ENCODE data around the gene TUBB8B.
"Not testable (repeated sequence)": the region's sequence is repeated elsewhere in the genome, so short reads cannot be mapped to it uniquely, and the experiment has no call there.

The TUBB8B gene

DNA sequence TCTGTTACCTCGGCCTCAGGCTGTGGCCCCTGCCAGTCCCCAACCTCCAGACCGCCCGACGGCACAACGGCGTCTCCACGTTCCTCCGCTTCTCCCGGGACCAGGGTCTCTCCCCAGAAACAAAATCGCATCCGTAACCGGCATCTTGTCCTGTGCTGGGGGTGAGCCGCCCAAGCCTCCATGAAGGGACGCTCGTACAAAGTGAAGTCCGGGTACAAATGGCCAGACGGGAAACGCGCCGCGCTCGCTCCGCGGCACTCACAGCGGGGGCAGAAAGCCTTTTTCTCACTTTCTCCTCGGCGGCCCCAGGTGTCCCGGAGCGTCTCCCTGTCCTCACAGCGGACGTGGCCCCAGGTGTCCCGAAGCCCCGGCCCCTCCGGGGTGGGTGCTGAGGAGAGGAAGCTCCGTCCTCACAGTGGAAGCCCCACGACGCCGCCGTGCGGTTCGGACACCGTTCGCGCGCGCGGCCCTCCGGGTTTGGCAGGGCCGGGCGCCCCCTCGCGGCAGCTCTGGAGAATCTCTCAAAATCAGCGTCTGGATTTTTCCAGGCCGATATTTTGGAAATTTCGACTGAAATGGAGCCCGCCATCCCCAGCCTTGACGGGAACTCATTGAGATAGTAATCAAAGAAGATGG lies 26.2 kb upstream of the TUBB8B start:
- DNase-seq, result peak; percentile 42
- not testable (repeated sequence) for H3K36me3 ChIP-seq; H3K9me3 ChIP-seq; H3K27me3 ChIP-seq; H3K4me1 ChIP-seq; H3K4me3 ChIP-seq (ENCODE audit: low read depth, low read length)
- TF ChIP-seq, protein P1, sequence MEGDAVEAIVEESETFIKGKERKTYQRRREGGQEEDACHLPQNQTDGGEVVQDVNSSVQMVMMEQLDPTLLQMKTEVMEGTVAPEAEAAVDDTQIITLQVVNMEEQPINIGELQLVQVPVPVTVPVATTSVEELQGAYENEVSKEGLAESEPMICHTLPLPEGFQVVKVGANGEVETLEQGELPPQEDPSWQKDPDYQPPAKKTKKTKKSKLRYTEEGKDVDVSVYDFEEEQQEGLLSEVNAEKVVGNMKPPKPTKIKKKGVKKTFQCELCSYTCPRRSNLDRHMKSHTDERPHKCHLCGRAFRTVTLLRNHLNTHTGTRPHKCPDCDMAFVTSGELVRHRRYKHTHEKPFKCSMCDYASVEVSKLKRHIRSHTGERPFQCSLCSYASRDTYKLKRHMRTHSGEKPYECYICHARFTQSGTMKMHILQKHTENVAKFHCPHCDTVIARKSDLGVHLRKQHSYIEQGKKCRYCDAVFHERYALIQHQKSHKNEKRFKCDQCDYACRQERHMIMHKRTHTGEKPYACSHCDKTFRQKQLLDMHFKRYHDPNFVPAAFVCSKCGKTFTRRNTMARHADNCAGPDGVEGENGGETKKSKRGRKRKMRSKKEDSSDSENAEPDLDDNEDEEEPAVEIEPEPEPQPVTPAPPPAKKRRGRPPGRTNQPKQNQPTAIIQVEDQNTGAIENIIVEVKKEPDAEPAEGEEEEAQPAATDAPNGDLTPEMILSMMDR (IDR thresholded peaks at IDR 0.05; ENCODE audit: low read depth, low read length), result peak; percentile 30

DNA sequence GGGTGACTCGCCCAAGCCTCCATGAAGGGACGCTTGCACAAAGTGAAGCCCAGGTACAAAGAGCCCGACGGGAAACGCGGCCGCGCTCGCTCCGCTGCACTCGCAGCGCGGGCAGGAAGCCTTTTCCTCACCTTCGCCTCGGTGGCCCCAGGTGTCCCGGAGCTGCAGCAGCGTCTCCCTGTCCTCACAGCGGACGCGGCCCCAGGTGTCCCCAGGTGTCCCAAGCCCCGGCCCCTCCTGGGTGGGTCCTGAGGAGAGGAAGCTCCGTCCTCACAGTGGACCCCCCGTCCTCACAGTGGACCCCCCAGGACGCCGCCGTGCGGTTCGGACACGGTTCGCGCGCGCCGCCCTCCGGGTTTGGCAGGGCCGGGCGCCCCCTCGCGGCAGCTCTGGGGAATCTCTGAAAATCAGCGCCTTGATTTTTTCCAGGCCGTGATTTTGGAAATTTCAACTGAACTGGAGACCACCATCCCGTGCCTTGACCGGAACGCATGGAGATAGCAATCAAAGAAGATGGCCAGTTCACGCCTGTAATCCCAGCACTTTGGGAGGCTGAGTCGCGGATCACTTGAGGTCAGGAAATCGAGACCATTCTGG lies 23.9 kb upstream of the TUBB8B start:
- not testable (repeated sequence) for DNase-seq; H3K27me3 ChIP-seq; H3K36me3 ChIP-seq; H3K4me1 ChIP-seq; H3K9me3 ChIP-seq; H3K4me3 ChIP-seq (ENCODE audit: low read depth, low read length)
- TF ChIP-seq, protein P1 (IDR thresholded peaks at IDR 0.05; ENCODE audit: low read depth, low read length), result 0 out of 2 replicates have a peak, but pooled peaks have one; percentile 16

DNA sequence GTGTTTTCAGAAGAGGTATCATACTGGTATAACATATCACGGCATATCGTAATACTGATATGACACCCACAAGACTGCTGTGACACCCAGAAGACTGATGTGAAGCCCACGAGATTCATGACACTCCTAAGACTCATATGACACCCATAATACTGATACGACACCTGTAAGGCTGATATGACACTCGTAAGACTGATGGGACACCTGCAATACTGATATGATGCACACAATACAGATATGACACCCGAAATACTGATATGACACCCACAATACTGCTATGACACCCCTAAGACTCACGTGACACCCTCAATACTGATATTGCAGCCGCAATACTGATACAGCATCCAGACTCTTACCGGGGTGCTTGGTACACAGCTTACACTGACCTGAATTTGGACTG lies 18.3 kb upstream of the TUBB8B start:
- not testable (repeated sequence) for H3K4me1 ChIP-seq; H3K9me3 ChIP-seq; H3K4me3 ChIP-seq (ENCODE audit: low read depth, low read length); H3K36me3 ChIP-seq; H3K27me3 ChIP-seq; DNase-seq

DNA sequence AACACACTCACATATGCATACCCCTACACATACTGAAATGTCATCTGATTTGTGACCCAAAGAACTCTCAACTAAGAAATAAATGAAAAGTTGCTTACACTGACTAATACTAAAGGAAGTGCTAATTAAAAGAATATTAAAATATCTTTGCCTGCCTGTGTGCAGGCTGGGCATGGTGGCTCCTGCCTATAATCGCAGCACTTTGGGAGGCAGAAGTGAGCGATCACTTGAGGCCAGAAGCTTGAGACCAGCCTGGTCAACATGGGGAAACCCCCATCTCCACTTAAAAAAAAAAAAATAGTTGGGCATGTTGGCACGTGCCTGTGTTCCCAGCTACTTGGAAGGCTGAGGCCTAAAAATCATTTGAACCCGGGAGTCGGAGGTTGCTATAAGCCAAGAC lies 14.9 kb upstream of the TUBB8B start:
- not testable (repeated sequence) for H3K27me3 ChIP-seq; H3K36me3 ChIP-seq; H3K4me1 ChIP-seq; H3K9me3 ChIP-seq; H3K4me3 ChIP-seq (ENCODE audit: low read depth, low read length); DNase-seq

DNA sequence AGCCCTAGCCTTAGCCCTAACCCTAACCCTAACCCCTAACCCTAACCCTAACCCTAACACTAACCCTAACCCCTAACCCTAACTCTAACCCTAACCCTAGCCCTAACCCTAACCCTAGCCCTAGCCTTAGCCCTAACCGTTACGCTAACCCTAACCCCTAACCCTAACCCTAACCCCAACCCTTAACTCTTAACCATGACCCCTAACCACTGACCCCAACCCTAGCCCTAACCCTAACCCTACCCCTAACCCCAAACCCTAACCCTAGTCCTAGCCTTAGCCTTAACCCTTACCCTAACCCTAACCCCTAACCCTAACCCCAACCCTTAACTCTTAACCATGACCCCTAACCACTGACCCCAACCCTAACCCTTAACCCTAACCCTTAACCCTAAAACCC lies 14.2 kb upstream of the TUBB8B start:
- not testable (repeated sequence) for H3K9me3 ChIP-seq; H3K36me3 ChIP-seq; DNase-seq; H3K27me3 ChIP-seq; H3K4me3 ChIP-seq (ENCODE audit: low read depth, low read length); H3K4me1 ChIP-seq

DNA sequence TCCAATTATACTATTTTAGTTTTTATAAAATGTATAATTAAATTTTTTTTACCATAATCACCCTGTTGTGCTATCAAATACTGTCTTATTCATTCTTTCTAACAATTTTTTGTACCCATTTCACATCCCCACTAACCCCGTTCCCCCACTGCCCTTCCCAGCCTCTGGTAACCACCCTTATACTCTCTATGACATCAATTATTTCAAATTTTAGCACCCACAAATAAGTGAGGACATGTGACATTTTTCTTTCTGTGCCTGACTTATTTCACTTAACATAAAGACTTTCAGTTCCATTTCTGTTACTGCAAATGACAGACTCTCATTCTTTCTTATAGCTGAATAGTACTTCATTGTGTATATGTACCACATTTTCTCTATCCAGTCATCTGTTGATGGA lies 5.0 kb upstream of the TUBB8B start:
- H3K4me1 ChIP-seq; H3K4me3 ChIP-seq (ENCODE audit: low read depth, low read length); H3K9me3 ChIP-seq; H3K27me3 ChIP-seq; H3K36me3 ChIP-seq; DNase-seq: not testable (repeated sequence)

DNA sequence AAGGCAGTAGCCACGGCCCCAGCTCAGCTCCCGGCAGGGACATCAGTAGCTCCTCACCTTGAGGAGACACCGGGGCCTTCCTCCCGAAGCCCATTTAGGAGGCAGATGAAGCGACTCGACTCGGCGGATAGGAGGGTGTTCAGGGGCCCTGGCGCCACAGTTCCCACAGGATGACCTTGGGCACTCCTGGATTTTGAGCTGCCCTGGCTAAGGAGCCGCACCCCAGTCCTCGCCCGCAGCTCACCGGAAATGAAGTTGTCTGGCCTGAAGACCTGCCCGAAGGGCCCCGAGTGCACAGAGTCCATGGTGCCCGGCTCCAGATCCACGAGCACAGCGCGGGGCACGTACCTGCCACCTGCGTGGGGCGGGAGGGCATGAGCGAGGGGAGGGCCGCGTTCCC lies 719 bp downstream of the TUBB8B start:
- H3K36me3 ChIP-seq; H3K4me1 ChIP-seq; H3K4me3 ChIP-seq (ENCODE audit: low read depth, low read length); H3K27me3 ChIP-seq; H3K9me3 ChIP-seq; DNase-seq: not testable (repeated sequence)

DNA sequence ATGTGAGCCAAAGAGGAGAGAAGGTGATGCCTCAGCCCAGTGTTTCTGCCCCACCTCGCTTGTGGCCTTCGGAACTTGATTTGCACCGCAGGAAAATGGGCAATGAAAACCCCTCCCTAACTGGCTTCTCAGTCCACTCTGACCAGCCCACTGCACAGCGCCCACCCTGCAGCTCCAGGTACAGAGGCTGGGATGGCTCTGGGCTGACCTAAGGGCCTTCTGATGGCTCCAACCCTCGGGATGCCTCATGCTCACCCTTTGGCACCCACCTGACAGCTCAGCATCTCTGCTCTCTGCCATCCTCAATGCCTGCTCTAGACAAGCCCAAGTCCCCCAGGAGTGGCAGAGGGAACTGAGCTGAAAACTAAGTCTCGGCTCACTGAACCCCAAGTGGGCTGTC lies 36.2 kb downstream of the TUBB8B start:
- H3K4me3 ChIP-seq (ENCODE audit: low read depth, low read length); DNase-seq; H3K9me3 ChIP-seq; H3K36me3 ChIP-seq; H3K27me3 ChIP-seq; H3K4me1 ChIP-seq: not testable (repeated sequence)

DNA sequence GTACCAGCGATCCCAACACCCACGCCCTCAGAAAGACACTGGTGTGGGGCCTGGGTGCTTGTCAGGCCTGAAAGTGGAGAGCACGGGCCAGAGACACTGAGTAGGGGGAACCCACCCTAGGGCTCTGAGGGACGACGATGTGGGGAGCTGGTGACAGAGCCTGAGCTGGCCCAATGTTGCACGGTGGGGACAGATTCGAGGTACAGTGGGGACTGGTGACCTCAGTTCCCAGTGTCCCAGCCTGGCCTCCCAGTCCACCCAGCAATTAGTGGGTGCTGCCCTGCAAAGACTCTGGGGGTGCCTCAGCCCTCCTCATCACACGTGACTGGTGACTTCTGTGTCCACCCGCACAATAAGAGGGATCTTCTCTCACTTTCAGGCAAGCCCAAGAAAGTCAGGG lies 36.6 kb downstream of the TUBB8B start:
- H3K4me1 ChIP-seq; DNase-seq; H3K4me3 ChIP-seq (ENCODE audit: low read depth, low read length); H3K36me3 ChIP-seq; H3K27me3 ChIP-seq; H3K9me3 ChIP-seq: not testable (repeated sequence)

DNA sequence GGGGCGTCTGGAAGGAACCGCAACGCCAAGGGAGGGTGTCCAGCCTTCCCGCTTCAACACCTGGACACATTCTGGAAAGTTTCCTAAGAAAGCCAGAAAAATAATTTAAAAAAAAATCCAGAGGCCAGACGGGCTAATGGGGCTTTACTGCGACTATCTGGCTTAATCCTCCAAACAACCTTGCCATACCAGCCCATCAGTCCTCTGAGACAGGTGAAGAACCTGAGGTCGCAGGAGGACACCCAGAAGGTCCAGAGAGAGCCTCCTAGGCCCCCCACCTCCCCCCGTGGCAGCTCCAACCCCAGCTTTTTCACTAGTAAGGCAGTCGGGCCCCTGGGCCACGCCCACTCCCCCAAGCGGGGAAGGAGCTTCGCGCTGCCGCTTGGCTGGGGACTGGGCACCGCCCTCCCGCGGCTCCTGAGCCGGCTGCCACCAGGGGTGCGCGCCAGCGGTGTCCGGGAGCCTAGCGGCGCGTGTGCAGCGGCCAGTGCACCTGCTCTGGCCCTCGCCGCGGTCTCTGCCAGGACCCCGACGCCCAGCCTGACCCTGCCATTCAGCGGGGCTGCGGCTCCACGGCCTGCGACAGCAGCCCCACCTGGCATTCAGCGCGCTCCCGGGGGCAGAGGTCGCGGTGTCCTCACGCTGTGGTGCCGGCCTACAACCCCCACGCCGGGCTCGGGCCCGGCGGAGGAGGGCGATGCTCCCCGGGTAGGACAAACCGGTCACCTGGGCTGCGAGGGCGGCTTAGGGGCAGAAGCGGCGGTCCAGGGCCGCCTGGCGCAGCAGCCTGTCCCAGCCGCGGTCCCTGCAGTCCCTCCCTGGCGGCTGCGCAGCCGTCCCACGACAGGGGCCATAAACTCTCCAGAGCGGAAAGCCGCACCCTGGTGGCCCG lies 37.8 kb downstream of the TUBB8B start:
- not testable (repeated sequence) for H3K27me3 ChIP-seq

DNA sequence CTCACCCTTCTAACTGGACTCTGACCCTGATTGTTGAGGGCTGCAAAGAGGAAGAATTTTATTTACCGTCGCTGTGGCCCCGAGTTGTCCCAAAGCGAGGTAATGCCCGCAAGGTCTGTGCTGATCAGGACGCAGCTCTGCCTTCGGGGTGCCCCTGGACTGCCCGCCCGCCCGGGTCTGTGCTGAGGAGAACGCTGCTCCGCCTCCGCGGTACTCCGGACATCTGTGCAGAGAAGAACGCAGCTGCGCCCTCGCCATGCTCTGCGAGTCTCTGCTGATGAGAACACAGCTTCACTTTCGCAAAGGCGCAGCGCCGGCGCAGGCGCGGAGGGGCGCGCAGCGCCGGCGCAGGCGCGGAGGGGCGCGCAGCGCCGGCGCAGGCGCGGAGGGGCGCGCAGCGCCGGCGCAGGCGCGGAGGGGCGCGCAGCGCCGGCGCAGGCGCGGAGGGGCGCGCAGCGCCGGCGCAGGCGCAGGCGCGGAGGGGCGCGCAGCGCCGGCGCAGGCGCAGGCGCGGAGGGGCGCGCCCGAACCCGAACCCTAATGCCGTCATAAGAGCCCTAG lies 38.7 kb downstream of the TUBB8B start:
- H3K36me3 ChIP-seq; H3K4me3 ChIP-seq (ENCODE audit: low read depth, low read length); H3K4me1 ChIP-seq; H3K9me3 ChIP-seq; DNase-seq; H3K27me3 ChIP-seq: not testable (repeated sequence)

More for the DNA sequence above, 37.8 kb downstream of the TUBB8B start:
- not testable (repeated sequence) for H3K4me3 ChIP-seq (ENCODE audit: low read depth, low read length); H3K9me3 ChIP-seq; DNase-seq; H3K4me1 ChIP-seq; H3K36me3 ChIP-seq

DNA sequence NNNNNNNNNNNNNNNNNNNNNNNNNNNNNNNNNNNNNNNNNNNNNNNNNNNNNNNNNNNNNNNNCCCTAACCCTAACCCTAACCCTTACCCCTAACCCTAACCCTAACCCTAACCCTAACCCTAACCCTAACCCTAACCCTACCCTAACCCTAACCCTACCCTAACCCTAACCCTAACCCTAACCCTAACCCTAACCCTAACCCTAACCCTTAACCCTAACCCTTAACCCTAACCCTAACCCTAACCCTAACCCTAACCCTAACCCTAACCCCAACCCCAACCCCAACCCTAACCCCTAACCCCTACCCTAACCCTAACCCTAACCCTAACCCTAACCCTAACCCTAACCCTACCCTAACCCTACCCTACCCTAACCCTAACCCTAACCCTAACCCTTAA lies 39.5 kb downstream of the TUBB8B start:
- not testable (repeated sequence) for H3K9me3 ChIP-seq; DNase-seq; H3K27me3 ChIP-seq; H3K36me3 ChIP-seq; H3K4me1 ChIP-seq; H3K4me3 ChIP-seq (ENCODE audit: low read depth, low read length)
